Measurements from ENCODE around the gene IFRD2. TPM values are rescaled to one million over a fixed set of nuclear protein-coding genes. Genes with fewer than 3 reads are reported as not detected.
A peak's percentile ranks its signal among the peaks of the same experiment; 100 is the strongest.

The IFRD2 gene
- total RNA-seq, 1 donor from 2014 or later = 54.2 TPM

DNA sequence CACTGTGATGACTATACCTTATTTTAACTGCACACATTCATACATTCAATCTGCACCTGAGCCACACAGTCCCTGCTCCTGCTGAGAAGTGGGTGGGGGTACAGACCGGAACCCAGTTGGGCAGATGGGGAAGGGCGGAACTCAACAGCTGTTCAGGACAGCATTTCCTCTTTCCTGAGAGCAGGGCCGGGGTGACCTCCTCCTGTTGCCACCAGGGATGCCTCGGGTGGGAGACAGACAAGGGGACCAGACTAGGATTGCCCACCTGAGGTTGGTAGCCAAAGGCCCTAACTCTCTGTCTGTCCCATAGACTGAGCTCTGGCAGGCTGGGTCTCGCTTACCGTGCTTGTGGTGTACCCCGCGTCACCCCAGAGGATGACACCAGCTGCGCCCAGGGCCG lies 26.4 kb upstream of the IFRD2 start:
- Mint-ChIP-seq H3K4me3 (ENCODE audit: unreplicated experiment) (no peak overlapping the region), H3K36me3 (ENCODE audit: unreplicated experiment) (peaks cover 7% of the 10 kb centered on the region)

GRCh38 chr3:50318163-50318562 lies 25.9 kb upstream of the IFRD2 start:
- Mint-ChIP-seq H3K36me3 (ENCODE audit: unreplicated experiment) (peaks cover 7% of the 10 kb centered on the region), H3K27me3 (ENCODE audit: unreplicated experiment) (no peaks in the 10 kb centered on the region), H3K4me3 (ENCODE audit: unreplicated experiment) (no peak overlapping the region), H3K27ac (ENCODE audit: unreplicated experiment) (no peak overlapping the region), H3K4me1 (ENCODE audit: unreplicated experiment) (peaks cover 28% of the 10 kb centered on the region), H3K9me3 (ENCODE audit: unreplicated experiment) (no peaks in the 10 kb centered on the region)
- TF ChIP-seq, protein P1, sequence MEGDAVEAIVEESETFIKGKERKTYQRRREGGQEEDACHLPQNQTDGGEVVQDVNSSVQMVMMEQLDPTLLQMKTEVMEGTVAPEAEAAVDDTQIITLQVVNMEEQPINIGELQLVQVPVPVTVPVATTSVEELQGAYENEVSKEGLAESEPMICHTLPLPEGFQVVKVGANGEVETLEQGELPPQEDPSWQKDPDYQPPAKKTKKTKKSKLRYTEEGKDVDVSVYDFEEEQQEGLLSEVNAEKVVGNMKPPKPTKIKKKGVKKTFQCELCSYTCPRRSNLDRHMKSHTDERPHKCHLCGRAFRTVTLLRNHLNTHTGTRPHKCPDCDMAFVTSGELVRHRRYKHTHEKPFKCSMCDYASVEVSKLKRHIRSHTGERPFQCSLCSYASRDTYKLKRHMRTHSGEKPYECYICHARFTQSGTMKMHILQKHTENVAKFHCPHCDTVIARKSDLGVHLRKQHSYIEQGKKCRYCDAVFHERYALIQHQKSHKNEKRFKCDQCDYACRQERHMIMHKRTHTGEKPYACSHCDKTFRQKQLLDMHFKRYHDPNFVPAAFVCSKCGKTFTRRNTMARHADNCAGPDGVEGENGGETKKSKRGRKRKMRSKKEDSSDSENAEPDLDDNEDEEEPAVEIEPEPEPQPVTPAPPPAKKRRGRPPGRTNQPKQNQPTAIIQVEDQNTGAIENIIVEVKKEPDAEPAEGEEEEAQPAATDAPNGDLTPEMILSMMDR (IDR thresholded peaks at IDR 0.05) = no peak
- DNase-seq (ENCODE audit: extremely low spot score, unreplicated experiment) = no peak

More for the DNA sequence above, 26.4 kb upstream of the IFRD2 start:
- TF ChIP-seq, protein P1 (IDR thresholded peaks at IDR 0.05) = no peak
- no peak for DNase-seq (ENCODE audit: extremely low spot score, unreplicated experiment)
- Mint-ChIP-seq H3K27ac (ENCODE audit: unreplicated experiment) (no peak overlapping the region), H3K27me3 (ENCODE audit: unreplicated experiment) (no peaks in the 10 kb centered on the region), H3K4me1 (ENCODE audit: unreplicated experiment) (peaks cover 28% of the 10 kb centered on the region), H3K9me3 (ENCODE audit: unreplicated experiment) (no peaks in the 10 kb centered on the region)

GRCh38 chr3:50317300-50317699 lies 25.1 kb upstream of the IFRD2 start:
- H3K27ac Mint-ChIP-seq (ENCODE audit: unreplicated experiment) = no peak overlapping the region
- H3K9me3 Mint-ChIP-seq (ENCODE audit: unreplicated experiment) = no peaks in the 10 kb centered on the region
- peaks cover 7% of the 10 kb centered on the region for H3K36me3 Mint-ChIP-seq (ENCODE audit: unreplicated experiment)
- TF ChIP-seq, protein P1 (IDR thresholded peaks at IDR 0.05) = no peak
- H3K4me3 Mint-ChIP-seq (ENCODE audit: unreplicated experiment) = no peak overlapping the region
- DNase-seq (ENCODE audit: extremely low spot score, unreplicated experiment) = no peak
- no peaks in the 10 kb centered on the region for H3K27me3 Mint-ChIP-seq (ENCODE audit: unreplicated experiment)
- peaks cover 26% of the 10 kb centered on the region for H3K4me1 Mint-ChIP-seq (ENCODE audit: unreplicated experiment)

DNA sequence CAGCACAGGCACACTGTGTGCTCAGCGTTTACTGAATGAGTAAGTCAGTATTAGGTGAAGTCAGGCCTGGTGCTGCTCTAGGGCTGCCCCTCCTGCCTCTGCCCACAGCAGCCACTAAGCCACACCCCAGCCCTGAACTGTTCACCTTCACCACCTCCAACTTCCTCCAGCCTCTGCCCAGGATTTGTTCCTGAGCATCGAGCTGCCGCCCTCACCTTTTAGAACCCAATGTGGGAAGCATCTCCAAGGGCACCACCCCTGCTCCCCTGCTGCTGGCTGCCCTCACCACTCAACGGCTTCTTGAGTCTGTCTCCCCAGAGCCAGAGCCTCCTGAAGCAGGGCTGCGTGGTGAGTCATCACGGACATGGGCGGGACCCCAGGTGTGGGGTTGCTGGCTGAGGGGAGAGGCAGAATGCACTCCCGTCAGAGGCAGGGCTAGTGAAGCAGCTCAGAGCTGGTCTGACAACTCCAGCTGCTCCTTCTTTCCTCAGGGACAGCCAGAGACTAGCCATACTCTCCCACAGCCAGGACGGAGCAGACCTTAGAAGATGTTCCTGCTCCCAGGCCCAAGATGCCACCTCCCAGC lies 24.5 kb upstream of the IFRD2 start:
- TF ChIP-seq, protein P1 (IDR thresholded peaks at IDR 0.05) = no peak
- Mint-ChIP-seq H3K4me3 (ENCODE audit: unreplicated experiment) (no peak overlapping the region), H3K27ac (ENCODE audit: unreplicated experiment) (peak overlapping the region; percentile 34), H3K36me3 (ENCODE audit: unreplicated experiment) (peaks cover 7% of the 10 kb centered on the region), H3K27me3 (ENCODE audit: unreplicated experiment) (no peaks in the 10 kb centered on the region), H3K4me1 (ENCODE audit: unreplicated experiment) (peaks cover 23% of the 10 kb centered on the region), H3K9me3 (ENCODE audit: unreplicated experiment) (no peaks in the 10 kb centered on the region)
- DNase-seq (ENCODE audit: extremely low spot score, unreplicated experiment) = no peak

DNA sequence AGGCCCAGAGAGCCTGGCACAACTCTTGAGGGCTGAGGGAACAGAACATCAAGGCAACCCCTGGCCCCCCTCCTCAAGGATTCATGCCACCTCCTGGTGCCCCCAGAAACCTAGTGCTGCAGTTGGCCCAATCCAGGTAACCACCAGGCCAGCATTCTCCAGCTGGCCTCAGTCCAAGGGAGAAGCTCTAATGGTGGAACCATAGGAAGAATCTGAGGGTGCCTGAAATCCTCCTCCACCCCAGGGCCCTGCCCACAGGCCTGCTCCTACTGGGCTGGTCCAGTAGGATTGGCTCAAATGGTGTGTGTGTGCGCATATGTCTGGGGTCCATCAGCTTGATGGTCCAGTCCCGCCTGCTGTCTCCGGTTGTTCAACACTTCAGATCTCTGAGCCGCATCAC lies 22.6 kb upstream of the IFRD2 start:
- Mint-ChIP-seq H3K9me3 (ENCODE audit: unreplicated experiment) (no peaks in the 10 kb centered on the region), H3K4me1 (ENCODE audit: unreplicated experiment) (peaks cover 15% of the 10 kb centered on the region), H3K27me3 (ENCODE audit: unreplicated experiment) (no peaks in the 10 kb centered on the region), H3K27ac (ENCODE audit: unreplicated experiment) (no peak overlapping the region), H3K4me3 (ENCODE audit: unreplicated experiment) (no peak overlapping the region), H3K36me3 (ENCODE audit: unreplicated experiment) (peaks cover 7% of the 10 kb centered on the region)
- TF ChIP-seq, protein P1 (IDR thresholded peaks at IDR 0.05) = no peak
- DNase-seq (ENCODE audit: extremely low spot score, unreplicated experiment) = no peak

All from osteocyte (in vitro differentiated cells).